GM12878 (cell line): ENCODE data around the gene TC2N. TPM values are rescaled to one million over a fixed set of nuclear protein-coding genes. Genes with fewer than 3 reads are reported as not detected.

ENCODE experiments used
- ATAC-seq: fragments of 200-7000 bp; cut with Tn5 transposase; 3 replicates; pipeline ENCODE4 v1.9.1; 2020; ENCODE audit warnings: mild to moderate bottlenecking, moderate library complexity
- BruUV-seq: library from RNA; stranded (reverse); fragments of 400-500 nt; replicated peaks from 2 replicates; lab custom pipeline; 2021; lab: Mats Ljungman, UMichigan
- CTCF ChIA-PET: fragments of 300-600 bp; sonication (Branson Sonifier 250); formaldehyde crosslinking; extraction: SDS; loops from one replicate; lab custom pipeline; 2021; ENCODE audit warnings: inconsistent platforms; lab: Yijun Ruan, JAX
- POLR2A ChIA-PET: fragments of 350-600 bp; formaldehyde crosslinking; extraction: SDS; loops from one replicate; lab custom pipeline; 2021; ENCODE audit warnings: inconsistent platforms; lab: Charles Lee
- RAD21 ChIA-PET: fragments of 300-600 bp; sonication (Branson Sonifier 250); formaldehyde crosslinking; loops from one replicate; lab custom pipeline; 2023; ENCODE audit warnings: antibody characterized with exemption; ENCODE audit not compliant: unreplicated experiment; lab: Charles Lee
- SMC1A ChIA-PET: fragments of 300-600 bp; sonication (Branson Sonifier 250); formaldehyde crosslinking; loops from one replicate; lab custom pipeline; 2023; ENCODE audit not compliant: unreplicated experiment, uncharacterized antibody; lab: Charles Lee
- DNase-seq: peaks from one replicate; pipeline ENCODE4 v3.0.0-alpha.2; 2011; ENCODE audit warnings: low read depth, low spot score
- FAIRE-seq: peaks from 3 replicates; lab custom pipeline; 2011; peaks lifted over from hg19 to GRCh38; lab: Jason Lieb, UNC
- H2AFZ ChIP-seq: 2 replicates; pipeline ENCODE4 v1.6.0; 2011; ENCODE audit warnings: low read depth, low read length, control low read depth; ENCODE audit not compliant: control insufficient read depth
- H3K27ac ChIP-seq: 2 replicates; pipeline ENCODE4 v1.5.1; 2011; ENCODE audit warnings: control low read depth; ENCODE audit not compliant: control insufficient read depth, insufficient read depth
- H3K27me3 ChIP-seq, 2 experiments: replicated peaks in 1 of 2; 2 replicates each; pipeline versions ENCODE4 v1.6.0 to v1.6.1; 2011; ENCODE audit warnings: low read length in 1 of 2; ENCODE audit not compliant: control insufficient read depth in 2 of 2, insufficient read depth in 2 of 2
- H3K36me3 ChIP-seq, 2 experiments: 2 replicates each; pipeline ENCODE4 v1.5.1; 2011; ENCODE audit warnings: low read length in 1 of 2; ENCODE audit not compliant: control insufficient read depth in 2 of 2, insufficient read depth in 2 of 2
- H3K4me1 ChIP-seq: 2 replicates; pipeline ENCODE4 v1.6.1; 2011; ENCODE audit warnings: mild to moderate bottlenecking, low read length, moderate library complexity, mixed read lengths; ENCODE audit not compliant: control insufficient read depth, insufficient read depth
- H3K4me2 ChIP-seq: 2 replicates; pipeline ENCODE4 v1.6.0; 2011; ENCODE audit warnings: control low read depth; ENCODE audit not compliant: control insufficient read depth, insufficient read depth
- H3K4me3 ChIP-seq: fragments of 200-600 bp; sonication (generic); 2 replicates; pipeline ENCODE4 v1.5.1; 2016
- H3K79me2 ChIP-seq: 2 replicates; pipeline ENCODE4 v1.6.0; 2011; ENCODE audit warnings: low read length; ENCODE audit not compliant: control insufficient read depth, insufficient read depth
- H3K9ac ChIP-seq: 2 replicates; pipeline ENCODE4 v1.8.0; 2011; ENCODE audit warnings: low read length, control low read depth, mixed read lengths; ENCODE audit not compliant: control insufficient read depth, insufficient read depth
- H3K9me3 ChIP-seq: replicated peaks from 3 replicates; pipeline ENCODE4 v1.5.1; 2011; ENCODE audit warnings: mild to moderate bottlenecking, low read length; ENCODE audit not compliant: control insufficient read depth, insufficient read depth
- H4K20me1 ChIP-seq: 2 replicates; pipeline ENCODE4 v1.6.0; 2011; ENCODE audit not compliant: control insufficient read depth, insufficient read depth
- CBFB ChIP-seq: IDR thresholded peaks from 2 replicates; pipeline ENCODE4 v1.6.1; 2016; ENCODE audit warnings: antibody characterized with exemption, low read depth
- CEBPB ChIP-seq, 2 experiments: fragments of 150-350 bp in 1 of 2; IDR thresholded peaks; 2 replicates each; pipeline ENCODE4 v1.6.1; 2012 to 2014; ENCODE audit warnings: low read depth in 2 of 2, low read length in 2 of 2, borderline replicate concordance in 1 of 2, inconsistent platforms in 1 of 2
- DPF2 ChIP-seq: fragments of 450-650 bp; IDR thresholded peaks from 2 replicates; pipeline ENCODE4 v1.6.1; 2017; ENCODE audit warnings: mild to moderate bottlenecking
- EP300 ChIP-seq, 2 experiments: fragments of 150-350 bp in 1 of 2; IDR thresholded peaks; 2 replicates each; pipeline ENCODE4 v1.6.1; 2011 to 2012; ENCODE audit warnings: low read depth in 2 of 2, low read length in 2 of 2, borderline replicate concordance in 1 of 2, improper control_type of control experiment in 1 of 2, inconsistent platforms in 1 of 2; ENCODE audit not compliant: control insufficient read depth in 1 of 2
- FOS ChIP-seq: IDR thresholded peaks from 3 replicates; pipeline ENCODE4 v1.6.1; 2011; ENCODE audit warnings: borderline replicate concordance; ENCODE audit not compliant: insufficient read length; ENCODE audit errors: extremely low read depth
- GABPA ChIP-seq: IDR thresholded peaks from 2 replicates; pipeline ENCODE4 v1.6.1; 2014; ENCODE audit warnings: antibody characterized with exemption, low read depth, mild to moderate bottlenecking, inconsistent platforms
- HDGF ChIP-seq: fragments of 450-650 bp; IDR thresholded peaks from 2 replicates; pipeline ENCODE4 v1.6.1; 2016; ENCODE audit warnings: antibody characterized with exemption
- MEF2A ChIP-seq: IDR thresholded peaks from 2 replicates; pipeline ENCODE4 v1.6.1; 2011; ENCODE audit warnings: low read depth, mild to moderate bottlenecking, low read length, moderate library complexity; ENCODE audit not compliant: insufficient read depth
- RAD21 ChIP-seq: IDR thresholded peaks from 2 replicates; pipeline ENCODE4 v1.6.1; 2011; ENCODE audit warnings: mild to moderate bottlenecking, low read depth, low read length, moderate library complexity; ENCODE audit not compliant: insufficient read depth
- ZZZ3 ChIP-seq: IDR thresholded peaks from 2 replicates; pipeline ENCODE4 v1.6.1; 2011; ENCODE audit warnings: low read depth; ENCODE audit not compliant: control insufficient read depth, insufficient read length
- WGBS: methylation state at CpG from one replicate; pipeline ENCODE4 v1.1.6; 2016; ENCODE audit warnings: low lambda C conversion rate; ENCODE audit not compliant: insufficient replicate concordance, insufficient coverage; ENCODE audit errors: missing lambda C conversion rate; 5-methylcytosine and 5-hydroxymethylcytosine counted together
- in situ Hi-C: fragments of 300-500 bp; cut with MboI; formaldehyde crosslinking; loops from 9 replicates; pipeline ENCODE4 v1.14.3; 2018; ENCODE audit warnings: mixed read lengths
- intact Hi-C: fragments of 100-400 bp; cut with micrococcal nuclease; formaldehyde crosslinking; loops from one replicate; pipeline ENCODE4 v1.14.2; 2022; ENCODE audit not compliant: unreplicated experiment
- polyA plus RNA-seq, 11 experiments: library from polyadenylated mRNA; depleted of rRNA in 4 of 11; unstranded in 6 of 11; stranded (reverse) in 5 of 11; fragments of >200 nt; fragmentation: Nextera tagmentation in 4 of 11; fragmentation: Illumina TruSeq in 1 of 11; extraction: Ambion mirVana in 4 of 11; extraction: Trizol in 1 of 11; gene quantifications; 1 replicate in 1 of 11; 2 replicates in 10 of 11; pipeline versions ENCODE4 v1.2.1 to v1.2.3, GENCODE V29; 2011 to 2016; ENCODE audit warnings: inconsistent platforms in 2 of 11, missing spikeins in 2 of 11, low read depth in 1 of 11
- total RNA-seq, 4 experiments: library from RNA; depleted of rRNA in 3 of 4; stranded (reverse); fragments of >200 nt in 3 of 4; fragmentation: Illumina TruSeq in 1 of 4; extraction: Trizol in 1 of 4; gene quantifications; 2 replicates each; pipeline versions ENCODE4 v1.2.1 to v1.2.3, GENCODE V29; 2013 to 2021
- TF ChIP-seq, protein P1 (sequence below): IDR thresholded peaks from 2 replicates; pipeline ENCODE4 v1.6.1; 2012; ENCODE audit warnings: mild to moderate bottlenecking, low read depth, low read length
- TF ChIP-seq, protein P2 (sequence below): IDR thresholded peaks from 2 replicates; pipeline ENCODE4 v1.6.1; 2011; ENCODE audit warnings: low read depth, mild to moderate bottlenecking, low read length, moderate library complexity, borderline replicate concordance; ENCODE audit errors: extremely low read depth

Gene TC2N
- total and polyA plus RNA-seq, 10 of the 15 experiments (the other 5 are each of a cell fraction or from before 2014, with no cell fraction given) = 0.15 to 1.6 (median 0.35) TPM

DNA sequence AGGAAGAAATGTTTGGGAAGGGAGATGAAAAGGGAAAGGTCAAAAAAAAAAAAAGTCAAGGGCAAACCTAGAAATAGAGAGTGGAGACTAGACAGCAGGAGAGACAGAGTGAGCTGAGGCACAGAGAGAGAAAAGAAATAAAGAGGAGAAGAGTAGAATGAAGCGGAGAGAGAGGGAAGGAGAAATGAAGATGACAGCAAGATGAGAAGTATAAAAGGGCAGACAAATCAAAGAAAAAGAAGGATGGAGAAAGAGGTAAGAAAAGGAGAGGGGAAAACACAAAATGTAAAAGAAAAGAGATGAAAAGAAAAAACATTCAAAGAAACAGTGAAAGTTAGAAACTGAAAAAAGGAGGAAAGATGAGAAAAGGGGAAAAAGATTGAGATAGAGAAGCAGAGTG lies 53.0 kb downstream of the TC2N start (continued):
- TF ChIP-seq MEF2A (no peak), EP300 (IDR thresholded peaks at IDR 0.05; ENCODE audit: borderline replicate concordance in 1 of 2, control insufficient read depth in 1 of 2, low read depth in 2 of 2, low read length in 2 of 2) (no peak)

DNA sequence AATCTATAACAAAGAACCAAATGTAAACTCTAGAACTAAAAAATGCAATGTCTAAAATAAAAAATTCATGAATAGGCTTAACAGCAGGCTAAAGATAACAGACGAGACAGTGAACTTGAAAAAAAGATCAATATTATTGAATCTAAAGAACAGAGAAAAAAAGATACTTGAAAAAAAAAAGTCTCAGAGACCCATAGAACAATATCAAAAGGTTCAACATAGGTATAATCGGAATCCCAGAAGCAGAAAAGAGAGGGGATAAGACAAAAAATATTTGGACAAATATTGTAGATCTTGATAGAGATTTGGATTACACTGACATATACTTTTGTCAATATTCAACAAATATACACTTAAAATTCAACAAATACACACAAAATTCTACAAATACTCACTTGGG lies 56.6 kb downstream of the TC2N start:
- Histone ChIP-seq H3K9ac (no peak overlapping the region), H3K27ac (no peak overlapping the region), H2AFZ (no peak overlapping the region), H3K4me2 (no peak overlapping the region), H3K36me3 (no peaks in the 10 kb centered on the region), H3K79me2 (no peaks in the 10 kb centered on the region), H3K27me3 (no peaks in the 10 kb centered on the region), H3K4me3 (no peak overlapping the region), H4K20me1 (no peaks in the 10 kb centered on the region), H3K9me3 (peaks cover 18% of the 10 kb centered on the region), H3K4me1 (no peaks in the 10 kb centered on the region)
- FAIRE-seq (no peak), ATAC-seq (no peak), DNase-seq (no peak)
- ChIA-PET CTCF (no interaction called here), SMC1A (no interaction called here), POLR2A (no interaction called here), RAD21 (no interaction called here)
- intact Hi-C loops = no loop called here
- in situ Hi-C loops = no loop called here
- no peak for TF ChIP-seq ZZZ3
- no peak for TF ChIP-seq HDGF
- no peak for TF ChIP-seq RAD21
- no peak for TF ChIP-seq CEBPB (IDR thresholded peaks at IDR 0.05; ENCODE audit: borderline replicate concordance in 1 of 2, low read depth in 2 of 2, low read length in 2 of 2)
- no peak for TF ChIP-seq DPF2
- TF ChIP-seq, protein P1, sequence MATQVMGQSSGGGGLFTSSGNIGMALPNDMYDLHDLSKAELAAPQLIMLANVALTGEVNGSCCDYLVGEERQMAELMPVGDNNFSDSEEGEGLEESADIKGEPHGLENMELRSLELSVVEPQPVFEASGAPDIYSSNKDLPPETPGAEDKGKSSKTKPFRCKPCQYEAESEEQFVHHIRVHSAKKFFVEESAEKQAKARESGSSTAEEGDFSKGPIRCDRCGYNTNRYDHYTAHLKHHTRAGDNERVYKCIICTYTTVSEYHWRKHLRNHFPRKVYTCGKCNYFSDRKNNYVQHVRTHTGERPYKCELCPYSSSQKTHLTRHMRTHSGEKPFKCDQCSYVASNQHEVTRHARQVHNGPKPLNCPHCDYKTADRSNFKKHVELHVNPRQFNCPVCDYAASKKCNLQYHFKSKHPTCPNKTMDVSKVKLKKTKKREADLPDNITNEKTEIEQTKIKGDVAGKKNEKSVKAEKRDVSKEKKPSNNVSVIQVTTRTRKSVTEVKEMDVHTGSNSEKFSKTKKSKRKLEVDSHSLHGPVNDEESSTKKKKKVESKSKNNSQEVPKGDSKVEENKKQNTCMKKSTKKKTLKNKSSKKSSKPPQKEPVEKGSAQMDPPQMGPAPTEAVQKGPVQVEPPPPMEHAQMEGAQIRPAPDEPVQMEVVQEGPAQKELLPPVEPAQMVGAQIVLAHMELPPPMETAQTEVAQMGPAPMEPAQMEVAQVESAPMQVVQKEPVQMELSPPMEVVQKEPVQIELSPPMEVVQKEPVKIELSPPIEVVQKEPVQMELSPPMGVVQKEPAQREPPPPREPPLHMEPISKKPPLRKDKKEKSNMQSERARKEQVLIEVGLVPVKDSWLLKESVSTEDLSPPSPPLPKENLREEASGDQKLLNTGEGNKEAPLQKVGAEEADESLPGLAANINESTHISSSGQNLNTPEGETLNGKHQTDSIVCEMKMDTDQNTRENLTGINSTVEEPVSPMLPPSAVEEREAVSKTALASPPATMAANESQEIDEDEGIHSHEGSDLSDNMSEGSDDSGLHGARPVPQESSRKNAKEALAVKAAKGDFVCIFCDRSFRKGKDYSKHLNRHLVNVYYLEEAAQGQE = no peak
- no peak for TF ChIP-seq GABPA
- TF ChIP-seq, protein P2, sequence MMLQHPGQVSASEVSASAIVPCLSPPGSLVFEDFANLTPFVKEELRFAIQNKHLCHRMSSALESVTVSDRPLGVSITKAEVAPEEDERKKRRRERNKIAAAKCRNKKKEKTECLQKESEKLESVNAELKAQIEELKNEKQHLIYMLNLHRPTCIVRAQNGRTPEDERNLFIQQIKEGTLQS = no peak
- no peak for TF ChIP-seq FOS
- no peak for TF ChIP-seq CBFB
- no TSS peak for BruUV-seq
- WGBS = 94% methylated on average over 2 of the region's 2 CpGs
